Measurements from ENCODE around the gene GTPBP2.

Gene GTPBP2

DNA sequence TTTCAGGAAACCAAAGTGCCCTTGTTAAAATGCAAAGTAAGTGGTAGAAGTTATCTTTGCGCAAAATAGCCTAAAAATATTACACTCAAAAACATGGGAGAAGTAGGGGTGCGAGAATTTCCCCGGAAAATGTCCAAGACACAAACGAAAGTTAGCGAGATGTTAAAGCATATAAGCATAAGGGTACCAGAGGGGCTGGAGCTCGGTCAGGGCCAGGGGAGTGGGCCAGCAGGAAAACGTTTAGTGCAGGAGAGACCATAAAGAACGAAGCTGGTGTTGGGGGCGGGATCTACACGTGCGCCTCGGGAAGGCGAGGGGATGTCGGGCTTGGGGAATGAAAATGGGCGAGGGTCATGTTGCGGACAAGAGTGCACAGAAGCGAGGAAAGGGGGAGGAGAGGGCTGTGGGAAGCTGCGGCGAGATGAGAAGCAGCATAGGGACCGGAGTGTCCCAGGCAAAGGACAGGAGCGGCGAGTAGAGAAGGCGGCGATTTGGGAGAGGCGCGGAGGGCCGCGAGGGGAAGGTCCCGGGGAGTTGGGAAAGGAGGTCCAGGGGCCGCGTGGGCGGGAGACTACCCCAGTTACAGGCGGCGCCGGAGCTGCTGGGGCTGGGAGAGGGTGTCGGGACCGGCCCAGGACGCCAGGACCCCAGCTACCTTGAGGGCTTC lies 53.8 kb downstream of the GTPBP2 start:
- peak; percentile 23 for DNase-seq

DNA sequence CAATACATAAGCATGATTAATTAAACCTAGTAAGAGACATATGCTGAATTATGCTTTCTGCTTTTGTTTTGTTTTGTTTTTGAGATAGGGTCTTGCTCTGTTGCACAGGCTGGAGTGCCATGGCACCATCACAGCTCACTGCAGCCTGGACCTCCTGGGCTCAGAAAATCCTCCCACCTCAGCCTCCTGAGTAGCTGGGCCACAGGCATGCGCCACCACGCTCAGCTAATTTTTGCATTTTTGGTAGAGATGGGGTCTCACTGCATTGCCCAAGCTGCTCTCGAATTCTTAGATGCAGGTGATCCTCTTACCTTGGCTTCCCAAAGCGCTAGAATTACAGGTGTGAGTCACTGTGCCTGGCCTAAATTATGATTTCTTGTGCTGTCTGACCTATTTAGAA lies 57.0 kb downstream of the GTPBP2 start:
- DNase-seq = no peak

GRCh38 chr6:43570876-43571441 lies 58.1 kb downstream of the GTPBP2 start:
- no peak for DNase-seq

Measured in COR-L47 (cell line).